LNCaP clone FGC (cell line): ENCODE results near the gene PDE11A.

ENCODE experiments used
- DNase-seq: peaks from one replicate; pipeline ENCODE4 v3.0.0-alpha.2; 2011; ENCODE audit warnings: low read depth
- H3K4me3 ChIP-seq: 2 replicates; pipeline ENCODE4 v1.5.1; 2011; ENCODE audit warnings: mild to moderate bottlenecking, low read depth, low read length, control low read depth
- CTCF ChIP-seq: IDR thresholded peaks from 2 replicates; pipeline ENCODE4 v1.5.1; 2012; ENCODE audit warnings: mild to moderate bottlenecking; ENCODE audit not compliant: control insufficient read depth, insufficient read depth; ENCODE audit errors: extremely low read depth

PDE11A gene

GRCh38 chr2:177929662-177930522, 142.7 kb downstream of the PDE11A start:
- no peak overlapping the region for H3K4me3 ChIP-seq
- TF ChIP-seq CTCF: no peak
- peak; percentile 77 for DNase-seq

DNA sequence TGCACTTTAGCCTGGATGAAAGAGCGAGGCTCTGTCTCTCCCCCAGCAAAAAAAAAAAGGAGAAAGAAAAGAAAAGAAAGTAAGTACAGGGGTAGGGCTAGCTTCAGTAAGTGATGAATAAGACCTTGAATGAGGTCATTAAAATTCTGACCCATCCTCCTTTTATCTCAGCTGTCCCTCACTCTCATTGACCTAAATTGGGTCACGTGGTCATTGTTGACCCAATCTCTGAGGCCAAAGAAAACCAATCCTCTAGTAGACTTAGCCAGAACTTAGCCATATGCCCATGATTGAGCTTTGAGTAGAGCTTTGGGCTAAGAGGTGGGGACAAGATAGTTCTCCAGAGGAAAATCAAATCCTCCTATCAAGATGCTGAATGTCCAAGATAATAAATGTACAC, 149.3 kb downstream of the PDE11A start:
- DNase-seq: no peak
- no peak for TF ChIP-seq CTCF
- no peak overlapping the region for H3K4me3 ChIP-seq

GRCh38 chr2:177921726-177922125, 150.9 kb downstream of the PDE11A start:
- no peak overlapping the region for H3K4me3 ChIP-seq
- no peak for TF ChIP-seq CTCF
- no peak for DNase-seq

DNA sequence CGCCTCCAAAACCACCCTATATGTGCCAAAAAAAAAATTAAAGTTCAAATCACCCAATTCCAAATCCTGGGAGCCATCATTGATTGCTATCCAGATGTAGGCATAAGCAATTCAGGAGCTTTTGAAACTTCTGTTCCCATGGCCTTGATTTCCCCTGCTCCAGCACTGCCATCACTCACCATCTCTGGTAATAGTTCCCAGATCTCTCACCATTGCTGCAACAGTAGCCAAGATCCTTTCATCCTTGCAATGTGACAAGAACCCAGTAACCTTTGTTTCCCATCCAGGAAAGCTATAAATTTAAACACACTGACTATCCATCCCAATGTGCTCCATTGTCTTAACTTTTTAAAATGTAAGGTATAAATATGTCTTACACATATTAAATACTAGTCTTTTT, 155.4 kb downstream of the PDE11A start:
- DNase-seq: no peak
- TF ChIP-seq CTCF: no peak

DNA sequence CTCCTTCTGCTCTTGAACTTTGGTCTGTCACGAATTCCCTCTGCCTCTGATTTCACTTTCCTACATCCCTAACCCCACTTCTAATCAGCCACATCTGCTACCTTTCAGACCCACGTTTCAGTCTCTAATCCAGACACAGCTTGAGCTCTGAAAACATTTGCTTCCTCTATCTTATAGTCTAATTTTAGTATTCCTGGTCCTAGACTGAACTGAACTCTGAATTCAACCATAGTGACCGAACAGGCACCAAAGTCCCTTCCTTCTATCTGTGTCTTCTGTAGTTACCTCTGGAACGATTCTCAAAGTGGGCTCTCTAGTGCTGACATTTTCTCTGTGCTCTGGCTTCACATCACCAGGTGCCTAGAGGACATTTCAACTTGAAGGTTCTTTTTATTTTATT, 156.2 kb downstream of the PDE11A start:
- TF ChIP-seq CTCF: no peak
- no peak overlapping the region for H3K4me3 ChIP-seq
- no peak for DNase-seq

More for the DNA sequence above, 155.4 kb downstream of the PDE11A start:
- H3K4me3 ChIP-seq: no peak overlapping the region

- peak; percentile 8 for DNase-seq
- TF ChIP-seq CTCF: no peak
- H3K4me3 ChIP-seq: no peak overlapping the region
Measured at GRCh38 chr2:177914247-177914646, 158.3 kb downstream of the PDE11A start.

- TF ChIP-seq CTCF: no peak
- no peak overlapping the region for H3K4me3 ChIP-seq
- DNase-seq: no peak
Measured at GRCh38 chr2:177909962-177910361, 162.6 kb downstream of the PDE11A start.
